GM18520 (cell line): ENCODE data around the gene MEGF6.

Experiments
- ATAC-seq: cut with Tn5 transposase; IDR thresholded peaks from one replicate; pipeline ENCODE4 v1.9.1; 2021; ENCODE audit not compliant: unreplicated experiment

MEGF6 gene

DNA sequence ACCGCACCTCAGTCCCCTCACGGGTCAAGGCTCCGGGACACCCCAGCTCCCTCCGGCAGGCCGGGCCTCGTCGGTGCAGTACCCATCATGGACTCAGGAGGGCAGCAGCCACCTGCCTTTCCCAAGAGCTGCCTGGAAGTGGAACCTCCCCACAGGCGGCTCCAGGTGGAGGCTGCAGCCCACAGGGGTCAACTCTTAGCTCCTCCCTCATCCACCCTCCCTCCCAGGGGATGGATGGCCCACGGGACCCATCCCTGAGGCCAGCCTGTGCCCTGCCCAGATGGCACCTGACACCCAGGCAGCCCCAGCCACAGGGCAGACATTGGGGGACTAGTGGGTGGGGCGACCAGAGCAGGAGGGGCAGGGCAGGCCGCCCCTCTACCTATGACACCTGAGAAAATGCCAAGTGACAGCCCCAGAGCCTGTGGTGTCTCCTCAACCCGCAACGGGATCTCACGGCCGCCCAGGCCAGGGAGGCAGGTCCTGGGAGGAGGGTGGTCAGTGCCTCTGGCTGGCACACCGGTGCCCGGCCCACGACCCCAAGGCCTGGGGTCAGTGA lies 158.0 kb downstream of the MEGF6 start:
- ATAC-seq: no peak

DNA sequence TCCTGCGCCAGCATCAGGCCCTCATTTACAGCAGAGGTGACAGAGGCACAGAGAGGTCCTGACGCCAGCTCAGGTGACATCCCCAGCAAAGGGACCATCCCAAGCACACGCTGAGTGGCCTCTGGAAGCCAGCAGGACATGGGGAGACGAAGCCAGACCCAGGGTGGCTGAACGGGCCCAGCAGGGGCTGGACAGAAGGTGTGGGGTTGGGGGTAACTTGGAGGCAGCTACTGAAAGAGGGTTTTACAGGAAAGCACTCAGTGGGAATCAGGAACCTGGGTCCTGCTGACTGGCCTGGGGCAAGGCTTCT lies 158.5 kb downstream of the MEGF6 start:
- ATAC-seq: no peak

DNA sequence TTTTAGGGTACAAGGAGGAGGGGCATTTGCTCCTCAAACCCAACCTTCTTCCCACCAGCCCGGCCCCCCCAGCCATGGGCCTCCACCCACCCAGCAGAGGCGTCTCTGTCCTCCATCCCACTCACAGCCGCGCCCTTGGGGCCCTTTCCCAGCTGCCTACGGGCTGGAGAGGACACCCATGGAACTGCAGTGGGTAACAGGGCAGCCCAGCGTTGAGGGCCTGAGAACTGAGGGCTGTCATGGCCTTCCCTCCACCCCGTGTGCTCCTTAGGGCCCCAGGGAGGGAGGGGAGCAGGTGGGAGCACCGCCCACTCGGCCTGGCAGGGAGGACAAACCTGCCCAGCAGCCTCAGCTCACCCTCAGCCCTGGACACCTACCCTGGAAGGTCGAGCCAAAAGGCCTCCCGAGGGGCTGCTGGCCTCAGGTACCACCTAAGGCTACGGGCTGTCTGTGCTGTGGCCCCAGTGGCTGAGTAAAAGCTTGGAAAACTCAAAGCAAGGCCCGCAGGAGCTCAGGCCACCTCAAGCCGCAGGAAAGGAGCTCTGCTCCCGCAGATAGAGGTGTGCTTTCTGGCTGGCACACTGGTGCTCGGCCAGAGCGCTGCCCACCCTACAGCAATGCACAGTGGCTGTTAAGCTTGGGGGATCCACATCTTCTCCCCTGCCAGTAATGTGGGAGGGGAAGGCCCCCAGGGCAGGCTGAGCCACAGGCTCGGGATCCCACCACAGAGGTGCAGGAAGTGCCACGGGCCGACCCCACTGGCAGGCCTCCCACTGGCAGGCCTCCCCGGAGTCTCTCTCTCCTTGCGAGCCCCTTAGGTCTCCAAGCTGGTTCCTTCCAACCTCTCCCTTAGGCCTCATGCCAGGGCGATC lies 159.1 kb downstream of the MEGF6 start:
- ATAC-seq: no peak

DNA sequence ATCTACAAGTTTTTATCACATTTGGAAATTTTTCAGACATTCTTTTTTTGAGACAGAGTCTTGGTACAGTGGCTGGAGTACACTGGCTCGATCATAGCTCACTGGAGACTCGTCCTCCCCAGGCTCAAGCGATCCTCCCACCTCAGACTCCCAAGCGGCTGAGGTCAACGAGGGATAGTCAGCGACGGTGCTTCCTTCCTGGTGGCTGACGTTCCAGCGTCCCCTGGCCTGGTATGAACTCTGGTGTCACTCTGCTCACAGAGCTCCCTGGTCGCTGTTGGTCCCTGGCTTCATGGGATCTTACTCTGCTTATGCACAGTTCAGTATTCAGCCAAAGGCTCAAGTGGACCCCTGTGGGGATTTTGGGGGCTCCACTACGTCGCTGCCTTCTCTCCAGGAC lies 160.3 kb downstream of the MEGF6 start:
- no peak for ATAC-seq

DNA sequence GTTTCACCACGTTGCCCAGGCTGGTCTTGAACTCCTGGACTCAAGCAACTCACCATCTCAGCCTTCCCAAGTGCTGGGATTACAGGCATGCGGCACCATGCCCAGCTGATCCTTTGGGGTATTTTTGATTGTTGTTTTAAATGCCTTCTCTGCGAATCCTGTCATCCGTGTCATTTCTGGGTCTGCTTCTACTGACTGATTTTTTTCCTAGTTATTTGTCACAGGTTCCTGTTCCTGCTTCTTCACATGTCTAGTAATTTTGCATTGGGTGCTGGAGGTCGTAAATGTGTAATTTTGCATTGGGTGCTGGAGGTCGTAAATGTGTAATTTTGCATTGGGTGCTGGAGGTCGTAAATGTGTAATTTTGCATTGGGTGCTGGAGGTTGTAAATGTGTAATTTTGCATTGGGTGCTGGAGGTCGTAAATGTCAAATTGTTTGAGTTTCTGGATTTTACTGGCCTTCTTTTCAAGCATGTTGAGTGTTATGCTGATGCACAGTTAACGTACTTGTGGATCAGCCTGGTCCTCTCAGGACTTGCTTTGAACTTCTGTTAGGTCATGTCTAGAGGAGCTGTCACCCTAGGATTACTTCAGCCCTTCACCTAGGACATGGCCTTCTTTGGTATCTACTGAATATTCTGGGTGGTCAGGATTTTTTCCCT lies 161.0 kb downstream of the MEGF6 start:
- ATAC-seq: no peak

DNA sequence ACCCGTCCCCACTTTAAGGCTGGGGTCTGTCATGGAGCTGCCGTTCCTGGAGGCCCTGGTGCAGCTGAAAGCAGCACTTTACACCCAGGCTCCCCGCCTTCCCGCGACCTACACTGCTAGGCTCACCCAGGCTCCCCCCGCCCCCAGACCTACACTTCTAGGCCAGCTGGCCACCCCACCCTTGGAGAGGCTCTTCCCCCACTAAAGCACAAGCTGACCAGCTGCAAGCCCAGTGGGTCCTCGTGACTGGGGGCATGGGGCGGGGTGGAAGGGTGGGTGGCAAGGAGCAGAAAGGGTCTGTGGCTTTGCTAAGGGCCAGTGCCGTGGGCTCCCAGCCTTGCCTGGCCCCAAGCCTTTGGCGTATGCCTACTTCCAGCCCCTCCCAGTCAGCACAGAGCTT lies 166.6 kb downstream of the MEGF6 start:
- ATAC-seq: no peak

DNA sequence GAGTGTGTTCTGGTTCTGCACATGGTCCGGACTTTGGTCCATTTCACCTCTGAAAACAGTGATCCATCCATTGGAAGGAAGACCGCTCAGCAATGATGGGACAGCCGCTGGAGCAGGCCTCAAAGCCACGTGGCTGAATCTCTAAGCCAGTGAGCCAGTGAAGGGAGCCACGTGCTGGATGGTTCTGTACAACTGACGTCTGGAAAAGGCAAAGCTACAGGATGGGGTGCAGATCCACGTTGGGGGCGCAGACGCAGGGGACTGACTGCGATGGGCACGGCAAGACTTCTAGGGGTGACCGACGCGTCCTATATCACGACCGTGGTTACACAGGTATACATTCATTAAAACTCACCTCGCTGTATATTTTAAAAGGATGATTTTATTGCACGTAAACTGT lies 167.0 kb downstream of the MEGF6 start:
- ATAC-seq: no peak

DNA sequence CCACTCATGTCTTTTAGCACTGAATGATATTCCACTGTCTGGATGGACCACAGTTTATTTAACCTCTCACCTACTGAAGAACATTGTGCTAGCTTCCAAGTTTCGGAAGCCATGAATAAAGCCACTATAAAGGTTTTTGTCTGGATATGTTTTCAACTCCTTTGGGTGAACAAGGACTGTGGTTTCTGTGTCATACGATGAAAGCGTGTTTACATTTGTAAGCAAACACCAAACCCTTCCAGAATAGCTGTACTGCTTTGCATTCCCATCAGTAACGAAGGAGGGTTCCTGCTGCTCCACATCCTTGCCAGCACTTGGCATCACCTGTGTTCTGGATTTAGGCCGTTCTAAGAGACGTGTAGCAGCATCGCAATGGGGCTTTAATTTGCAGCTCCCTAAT lies 167.5 kb downstream of the MEGF6 start:
- no peak for ATAC-seq

DNA sequence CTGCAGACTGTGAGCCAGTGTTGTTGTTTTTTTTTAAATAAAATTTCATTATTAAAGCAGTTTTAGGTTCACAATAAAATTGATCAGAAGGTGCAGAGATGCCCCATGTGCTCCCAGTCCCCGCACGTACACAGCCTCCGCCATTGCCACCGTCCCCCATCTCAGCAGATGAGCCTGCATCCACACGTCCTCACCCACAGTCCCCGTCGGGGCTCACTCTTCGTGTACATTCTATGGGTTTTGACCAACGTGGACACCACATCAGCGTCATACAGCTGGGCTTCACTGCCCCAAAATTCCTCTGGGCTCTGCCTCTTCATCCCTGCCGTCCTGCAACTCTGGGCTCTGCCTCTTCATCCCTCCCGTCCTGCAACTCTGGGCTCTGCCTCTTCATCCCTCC lies 168.4 kb downstream of the MEGF6 start:
- no peak for ATAC-seq

DNA sequence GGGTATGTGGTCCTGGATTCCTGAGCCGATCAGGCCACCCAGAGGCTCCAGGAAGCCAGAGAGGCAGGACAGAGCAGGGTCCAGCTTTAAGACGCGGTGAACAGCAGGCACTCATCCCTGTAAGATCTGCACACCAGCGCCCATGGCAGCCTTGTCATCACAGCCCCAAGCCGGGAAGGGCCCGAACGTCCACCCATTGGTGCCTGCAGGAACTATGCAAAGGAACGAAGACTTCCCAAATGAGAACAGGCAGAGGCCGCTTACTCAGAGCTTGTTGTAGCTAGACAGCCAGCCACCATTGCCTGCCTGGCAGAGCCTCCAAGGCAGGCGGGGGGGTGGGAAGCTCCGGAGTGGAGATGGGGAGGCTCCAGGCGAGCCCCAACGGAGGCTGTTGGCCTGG lies 169.0 kb downstream of the MEGF6 start:
- no peak for ATAC-seq

DNA sequence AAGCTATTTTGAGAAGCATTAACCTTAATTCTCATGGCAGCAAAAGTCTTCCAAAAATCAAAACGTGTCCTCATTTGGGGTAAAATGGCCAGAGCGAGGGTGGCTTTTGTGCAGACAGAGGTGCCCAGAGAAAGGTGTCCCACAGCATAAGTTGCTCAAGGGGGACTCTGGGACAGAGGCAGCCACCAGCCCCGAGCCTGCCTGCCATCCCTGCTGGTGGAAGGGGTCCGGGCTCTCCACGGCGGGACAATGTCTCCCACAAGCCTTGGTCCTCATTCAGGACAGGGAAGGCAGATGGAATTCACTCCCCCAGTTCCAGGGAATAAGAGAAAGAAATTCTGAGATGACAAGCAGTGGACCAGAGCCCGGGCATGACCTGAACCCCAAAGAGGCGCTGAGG lies 169.4 kb downstream of the MEGF6 start:
- ATAC-seq: no peak

DNA sequence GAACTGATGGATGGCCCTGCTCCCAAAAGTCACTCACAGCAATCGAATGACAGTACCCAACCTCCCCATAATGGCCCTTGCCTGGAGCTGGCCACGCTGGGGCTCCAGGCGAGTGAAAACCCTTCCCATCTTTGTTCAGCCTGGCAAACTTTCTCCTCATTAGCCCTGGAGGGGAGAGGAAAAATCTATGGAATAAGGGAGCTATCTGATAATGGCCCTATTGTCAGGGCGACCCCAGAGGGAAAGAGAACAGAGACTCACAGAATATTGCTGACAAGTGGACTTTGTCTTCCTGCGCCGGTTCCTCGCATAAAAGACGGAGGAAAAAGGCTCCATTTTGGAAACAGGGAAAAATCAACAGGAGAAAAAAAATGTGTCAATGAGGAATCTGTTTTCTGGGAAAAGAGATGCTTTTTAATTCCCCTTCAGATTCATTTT lies 169.9 kb downstream of the MEGF6 start:
- ATAC-seq: no peak

DNA sequence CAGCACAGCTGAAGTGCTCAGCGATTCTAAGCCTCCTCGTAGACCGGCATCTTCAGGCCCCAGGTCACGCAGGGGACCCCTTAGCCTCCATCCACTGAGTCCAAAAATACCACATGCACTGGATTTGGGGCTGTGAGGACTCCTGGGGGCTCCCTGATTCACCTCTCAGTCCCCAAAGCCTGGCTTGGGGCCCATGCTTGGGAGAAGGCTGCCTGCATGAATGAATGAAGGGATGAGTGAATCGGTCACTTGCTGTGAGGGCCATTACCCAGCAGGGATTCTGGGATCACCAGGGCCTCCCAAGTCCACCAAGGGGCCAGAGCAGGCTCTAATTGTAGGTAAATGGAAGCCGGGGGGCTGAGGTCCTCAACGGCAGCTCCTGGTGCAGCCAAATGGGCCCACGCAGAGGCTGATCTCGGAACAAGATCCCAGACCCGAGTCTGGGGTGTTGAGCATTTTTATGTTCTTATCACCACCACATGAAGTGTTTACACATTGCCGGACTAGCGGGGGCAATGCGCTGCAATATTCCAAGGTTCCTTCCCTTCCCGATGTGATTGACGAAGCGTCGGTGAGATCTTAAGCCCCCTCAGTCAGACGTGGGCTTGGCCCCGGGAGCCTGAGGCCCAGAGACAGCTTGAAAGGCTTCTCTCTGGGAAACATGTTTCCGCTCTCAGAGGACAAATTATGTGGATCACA lies 170.4 kb downstream of the MEGF6 start:
- ATAC-seq: no peak

DNA sequence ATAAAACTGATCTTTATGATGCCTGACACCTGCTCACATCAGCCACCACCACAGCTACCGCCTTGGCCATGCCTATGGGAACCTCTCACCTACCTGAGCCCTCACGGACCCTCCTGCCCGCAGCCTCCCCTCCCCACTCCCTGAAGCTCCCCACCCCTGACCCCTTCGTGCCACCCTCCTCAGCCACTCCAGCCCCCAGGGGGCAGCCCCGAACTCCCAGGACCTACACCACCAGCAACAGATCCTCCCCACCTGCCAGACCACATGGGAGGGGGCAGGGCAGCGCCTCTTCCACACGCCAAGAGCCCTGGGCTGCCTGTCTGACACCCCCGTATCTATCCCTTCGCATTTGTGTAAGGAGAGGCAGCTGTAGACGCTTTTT lies 171.0 kb downstream of the MEGF6 start:
- ATAC-seq: no peak
